ENCODE data around the gene PCGF5. TPM values are rescaled to one million over a fixed set of nuclear protein-coding genes. Genes with fewer than 3 reads are reported as not detected.

PCGF5 gene
- total and polyA plus RNA-seq, 9 of the 15 experiments (the other 6 are each of a cell fraction or from before 2014, with no cell fraction given) = 10.9 to 40.0 (median 20.3) TPM

DNA sequence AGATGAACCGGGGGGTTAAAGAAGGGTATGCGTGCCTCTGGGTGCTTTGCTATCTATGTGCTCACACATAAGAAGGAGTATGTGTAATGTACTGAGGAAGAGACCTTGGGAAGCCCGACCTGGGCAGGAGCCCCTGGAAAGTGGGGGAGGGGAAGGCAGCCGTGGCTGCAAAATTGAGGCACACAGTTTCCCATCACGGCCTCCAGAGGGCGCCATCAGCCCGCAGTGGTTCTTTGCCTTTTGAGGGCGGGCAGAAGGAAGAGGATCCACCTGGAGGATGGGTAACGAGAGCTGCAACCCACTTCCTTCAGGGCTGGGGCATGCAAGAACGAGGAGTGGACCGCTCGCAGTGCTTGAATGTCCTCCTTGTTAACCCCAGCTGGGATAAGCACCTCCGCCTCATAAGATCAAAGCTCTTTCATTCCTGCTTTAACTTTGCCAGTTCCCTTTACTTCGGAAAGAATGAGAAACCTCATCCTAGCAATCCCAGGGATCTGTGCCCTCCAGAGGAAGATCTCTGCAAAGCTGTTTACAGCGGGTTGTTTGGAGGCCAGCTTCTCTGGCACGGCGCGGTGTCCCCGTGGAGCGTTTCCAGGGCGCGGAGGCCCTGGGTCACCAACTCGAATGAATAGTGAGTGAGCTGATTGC, 77.9 kb downstream of the PCGF5 start (continued):
- TF ChIP-seq RNF2 (IDR thresholded peaks at IDR 0.05) = no peak
- TF ChIP-seq RB1 (IDR thresholded peaks at IDR 0.05; ENCODE audit: low read depth) = 0 out of 2 replicates have a peak, but pooled peaks have one; percentile 9
- TF ChIP-seq, protein P1, sequence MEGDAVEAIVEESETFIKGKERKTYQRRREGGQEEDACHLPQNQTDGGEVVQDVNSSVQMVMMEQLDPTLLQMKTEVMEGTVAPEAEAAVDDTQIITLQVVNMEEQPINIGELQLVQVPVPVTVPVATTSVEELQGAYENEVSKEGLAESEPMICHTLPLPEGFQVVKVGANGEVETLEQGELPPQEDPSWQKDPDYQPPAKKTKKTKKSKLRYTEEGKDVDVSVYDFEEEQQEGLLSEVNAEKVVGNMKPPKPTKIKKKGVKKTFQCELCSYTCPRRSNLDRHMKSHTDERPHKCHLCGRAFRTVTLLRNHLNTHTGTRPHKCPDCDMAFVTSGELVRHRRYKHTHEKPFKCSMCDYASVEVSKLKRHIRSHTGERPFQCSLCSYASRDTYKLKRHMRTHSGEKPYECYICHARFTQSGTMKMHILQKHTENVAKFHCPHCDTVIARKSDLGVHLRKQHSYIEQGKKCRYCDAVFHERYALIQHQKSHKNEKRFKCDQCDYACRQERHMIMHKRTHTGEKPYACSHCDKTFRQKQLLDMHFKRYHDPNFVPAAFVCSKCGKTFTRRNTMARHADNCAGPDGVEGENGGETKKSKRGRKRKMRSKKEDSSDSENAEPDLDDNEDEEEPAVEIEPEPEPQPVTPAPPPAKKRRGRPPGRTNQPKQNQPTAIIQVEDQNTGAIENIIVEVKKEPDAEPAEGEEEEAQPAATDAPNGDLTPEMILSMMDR (IDR thresholded peaks at IDR 0.05 in 2 of 3, conservative IDR thresholded peaks at IDR 0.05 in 1 of 3; ENCODE audit: insufficient read depth in 2 of 3, low read depth in 1 of 3, low read length in 3 of 3) = peak; percentile 81 to 88 (median 88)
- peak; percentile 54; the same call in 1 of the 2 replicates for TF ChIP-seq GABPB1 (CRISPR knock-in tag; IDR thresholded peaks at IDR 0.05)
- peak; percentile 89 to 91 for TF ChIP-seq RAD21 (CRISPR knock-in tag; conservative IDR thresholded peaks at IDR 0.05 in 1 of 2, IDR thresholded peaks at IDR 0.05 in 1 of 2)
- TF ChIP-seq HNRNPH1 (optimal IDR thresholded peaks at IDR 0.05; ENCODE audit: low read depth, low read length) = no peak
- peak; percentile 58; the same call in 1 of the 2 replicates for TF ChIP-seq TFAP4 (CRISPR knock-in tag; IDR thresholded peaks at IDR 0.05; ENCODE audit: borderline replicate concordance)
- peak; percentile 76 for TF ChIP-seq DEAF1 (CRISPR knock-in tag; IDR thresholded peaks at IDR 0.05)
- TF ChIP-seq ZNF384 (IDR thresholded peaks at IDR 0.05; ENCODE audit: low read depth, low read length) = 0 out of 2 replicates have a peak, but pooled peaks have one; percentile 30
- 0 out of 2 replicates have a peak, but pooled peaks have one; percentile 40 for TF ChIP-seq XRCC5 (IDR thresholded peaks at IDR 0.05; ENCODE audit: low read depth, low read length)
- TF ChIP-seq RCOR1 (IDR thresholded peaks at IDR 0.05; ENCODE audit: borderline replicate concordance in 1 of 2, low read depth in 2 of 2, low read length in 2 of 2) = peak in 1 of 2 experiments; percentile 41; a peak in 1 of 4 replicates
